ENCODE data around the gene SCARF2.
"Not testable (repeated sequence)": the region's sequence is repeated elsewhere in the genome, so short reads cannot be mapped to it uniquely, and the experiment has no call there.

SCARF2 gene, protein sequence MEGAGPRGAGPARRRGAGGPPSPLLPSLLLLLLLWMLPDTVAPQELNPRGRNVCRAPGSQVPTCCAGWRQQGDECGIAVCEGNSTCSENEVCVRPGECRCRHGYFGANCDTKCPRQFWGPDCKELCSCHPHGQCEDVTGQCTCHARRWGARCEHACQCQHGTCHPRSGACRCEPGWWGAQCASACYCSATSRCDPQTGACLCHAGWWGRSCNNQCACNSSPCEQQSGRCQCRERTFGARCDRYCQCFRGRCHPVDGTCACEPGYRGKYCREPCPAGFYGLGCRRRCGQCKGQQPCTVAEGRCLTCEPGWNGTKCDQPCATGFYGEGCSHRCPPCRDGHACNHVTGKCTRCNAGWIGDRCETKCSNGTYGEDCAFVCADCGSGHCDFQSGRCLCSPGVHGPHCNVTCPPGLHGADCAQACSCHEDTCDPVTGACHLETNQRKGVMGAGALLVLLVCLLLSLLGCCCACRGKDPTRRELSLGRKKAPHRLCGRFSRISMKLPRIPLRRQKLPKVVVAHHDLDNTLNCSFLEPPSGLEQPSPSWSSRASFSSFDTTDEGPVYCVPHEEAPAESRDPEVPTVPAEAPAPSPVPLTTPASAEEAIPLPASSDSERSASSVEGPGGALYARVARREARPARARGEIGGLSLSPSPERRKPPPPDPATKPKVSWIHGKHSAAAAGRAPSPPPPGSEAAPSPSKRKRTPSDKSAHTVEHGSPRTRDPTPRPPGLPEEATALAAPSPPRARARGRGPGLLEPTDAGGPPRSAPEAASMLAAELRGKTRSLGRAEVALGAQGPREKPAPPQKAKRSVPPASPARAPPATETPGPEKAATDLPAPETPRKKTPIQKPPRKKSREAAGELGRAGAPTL

GRCh38 chr22:20437613-20438426 is at the start of gene SCARF2:
SCARF2 (minus strand) TSS chr22:20437825; CDS start chr22:20437754, 71 bp downstream.
- no peaks in the 10 kb centered on the region for H3K36me3 ChIP-seq (ENCODE audit: insufficient read depth, low read length)
- peak within 1 kb of the TSS; percentile 77 for H3K9ac ChIP-seq (ENCODE audit: low read depth, low read length)
- H3K4me1 ChIP-seq (ENCODE audit: insufficient read depth, low read length): peaks cover 11% of the 10 kb centered on the region; the same call in 1 of the 2 replicates
- H3K9me3 ChIP-seq (ENCODE audit: control insufficient read depth, insufficient read depth, low read length): no peaks in the 10 kb centered on the region

- Histone ChIP-seq H3K36me3 (ENCODE audit: insufficient read depth, low read length) (no peaks in the 10 kb centered on the region), H3K4me1 (ENCODE audit: insufficient read depth, low read length) (no peaks in the 10 kb centered on the region), H3K9ac (ENCODE audit: low read depth, low read length) (no peak overlapping the region), H3K9me3 (ENCODE audit: control insufficient read depth, insufficient read depth, low read length) (no peaks in the 10 kb centered on the region)
Observed at GRCh38 chr22:20486229-20486628, 48.6 kb upstream of the SCARF2 start.

DNA sequence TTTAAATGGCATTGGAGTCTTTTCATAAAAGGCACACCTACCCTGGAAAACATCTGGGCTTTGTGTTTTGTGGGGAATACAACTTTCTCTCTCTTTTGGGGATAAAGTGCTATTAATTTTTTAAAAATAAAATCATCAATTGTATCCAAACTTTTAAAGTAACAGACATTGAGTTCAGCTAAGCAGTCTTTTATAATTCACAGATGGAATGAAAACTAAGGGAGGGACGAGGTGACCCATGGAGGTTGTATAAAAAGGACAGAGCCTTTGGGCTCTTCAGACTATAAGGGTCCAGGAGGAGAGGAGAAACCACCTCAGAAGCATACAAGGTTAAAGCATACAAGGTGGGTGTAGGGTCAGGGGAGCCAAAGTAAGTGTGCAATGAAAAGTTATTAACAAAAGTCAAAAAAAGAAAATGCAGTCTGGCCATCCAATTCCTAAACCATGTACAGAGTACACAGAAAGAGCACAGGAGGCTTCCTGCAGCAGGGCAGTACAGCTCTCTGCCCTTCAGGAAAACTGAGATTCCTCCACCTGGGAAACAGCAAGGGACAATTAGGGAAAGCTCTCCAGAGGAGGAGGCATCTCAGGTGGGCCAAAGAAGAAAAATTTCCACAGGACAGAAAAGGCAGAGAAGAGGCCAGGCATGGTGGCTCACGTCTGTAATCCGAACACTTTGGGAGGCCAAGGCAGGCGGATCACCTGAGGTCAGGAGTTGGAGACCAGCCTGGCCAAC is 47.5 kb upstream of the SCARF2 start:
- Histone ChIP-seq H3K36me3 (ENCODE audit: insufficient read depth, low read length) (no peaks in the 10 kb centered on the region), H3K4me1 (ENCODE audit: insufficient read depth, low read length) (no peaks in the 10 kb centered on the region), H3K9ac (ENCODE audit: low read depth, low read length) (no peak overlapping the region), H3K9me3 (ENCODE audit: control insufficient read depth, insufficient read depth, low read length) (no peaks in the 10 kb centered on the region)

GRCh38 chr22:20483771-20484170 is 46.1 kb upstream of the SCARF2 start:
- Histone ChIP-seq H3K36me3 (ENCODE audit: insufficient read depth, low read length) (no peaks in the 10 kb centered on the region), H3K9ac (ENCODE audit: low read depth, low read length) (no peak overlapping the region), H3K9me3 (ENCODE audit: control insufficient read depth, insufficient read depth, low read length) (no peaks in the 10 kb centered on the region), H3K4me1 (ENCODE audit: insufficient read depth, low read length) (no peaks in the 10 kb centered on the region)

GRCh38 chr22:20483143-20483506 is 45.5 kb upstream of the SCARF2 start:
- not testable (repeated sequence) for H3K9me3 ChIP-seq (ENCODE audit: control insufficient read depth, insufficient read depth, low read length); H3K36me3 ChIP-seq (ENCODE audit: insufficient read depth, low read length); H3K9ac ChIP-seq (ENCODE audit: low read depth, low read length); H3K4me1 ChIP-seq (ENCODE audit: insufficient read depth, low read length)

DNA sequence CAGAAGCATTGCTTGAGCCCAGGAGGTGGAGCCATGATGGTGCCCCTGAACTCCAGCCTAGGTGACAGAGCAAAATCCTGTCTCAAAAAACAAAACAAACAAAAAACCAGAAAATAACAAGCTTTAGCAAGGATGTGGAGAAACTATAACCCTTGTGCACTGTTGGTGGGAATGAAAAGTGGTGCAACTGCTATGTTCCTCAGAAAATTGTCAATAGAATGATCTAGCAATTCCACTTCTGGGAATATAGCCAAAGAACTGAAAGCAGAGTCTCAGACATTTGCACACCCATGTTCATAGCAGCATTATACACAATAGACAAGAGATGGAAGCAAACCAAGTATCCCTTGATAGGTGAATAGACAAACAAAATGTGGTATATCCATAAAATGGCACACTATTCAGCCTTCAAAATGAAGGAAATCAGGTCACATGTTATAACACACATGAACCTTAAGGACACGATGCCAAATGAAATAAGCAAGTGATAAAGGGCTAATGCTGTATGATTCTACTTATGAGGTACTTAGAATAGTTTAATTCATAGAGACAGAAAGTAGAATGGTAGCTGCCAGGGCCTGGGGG is 42.1 kb upstream of the SCARF2 start:
- H3K9me3 ChIP-seq (ENCODE audit: control insufficient read depth, insufficient read depth, low read length): no peaks in the 10 kb centered on the region
- no peak overlapping the region for H3K9ac ChIP-seq (ENCODE audit: low read depth, low read length)
- H3K36me3 ChIP-seq (ENCODE audit: insufficient read depth, low read length): no peaks in the 10 kb centered on the region
- H3K4me1 ChIP-seq (ENCODE audit: insufficient read depth, low read length): no peaks in the 10 kb centered on the region

DNA sequence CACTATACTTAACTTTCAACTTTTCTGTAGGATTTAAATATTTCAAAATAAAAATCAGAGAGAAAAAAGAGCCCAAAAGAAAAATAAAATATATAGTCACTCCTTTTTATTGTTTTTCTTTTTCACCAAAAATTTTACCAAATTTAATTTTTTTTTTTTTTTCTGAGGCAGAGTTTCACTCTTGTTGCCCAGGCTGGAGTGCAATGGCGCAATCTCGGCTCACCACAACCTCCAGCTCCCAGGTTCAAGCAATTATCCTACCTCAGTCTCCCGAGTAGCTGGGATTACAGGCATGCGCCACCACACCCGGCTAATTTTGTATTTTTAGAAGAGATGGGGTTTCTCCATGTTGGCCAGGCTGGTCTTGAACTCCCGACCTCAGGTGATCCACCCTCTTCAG is 40.4 kb upstream of the SCARF2 start:
- not testable (repeated sequence) for H3K4me1 ChIP-seq (ENCODE audit: insufficient read depth, low read length); H3K9me3 ChIP-seq (ENCODE audit: control insufficient read depth, insufficient read depth, low read length); H3K36me3 ChIP-seq (ENCODE audit: insufficient read depth, low read length); H3K9ac ChIP-seq (ENCODE audit: low read depth, low read length)

GRCh38 chr22:20475569-20475968 is 37.9 kb upstream of the SCARF2 start:
- H3K9me3 ChIP-seq (ENCODE audit: control insufficient read depth, insufficient read depth, low read length); H3K36me3 ChIP-seq (ENCODE audit: insufficient read depth, low read length); H3K9ac ChIP-seq (ENCODE audit: low read depth, low read length); H3K4me1 ChIP-seq (ENCODE audit: insufficient read depth, low read length): not testable (repeated sequence)

- Histone ChIP-seq H3K4me1 (ENCODE audit: insufficient read depth, low read length) (no peaks in the 10 kb centered on the region), H3K9me3 (ENCODE audit: control insufficient read depth, insufficient read depth, low read length) (no peaks in the 10 kb centered on the region), H3K36me3 (ENCODE audit: insufficient read depth, low read length) (no peaks in the 10 kb centered on the region), H3K9ac (ENCODE audit: low read depth, low read length) (no peak overlapping the region)
Observed at GRCh38 chr22:20475115-20475436, 37.5 kb upstream of the SCARF2 start.

- Histone ChIP-seq H3K9me3 (ENCODE audit: control insufficient read depth, insufficient read depth, low read length) (no peaks in the 10 kb centered on the region), H3K36me3 (ENCODE audit: insufficient read depth, low read length) (peaks cover 2% of the 10 kb centered on the region; the same call in 1 of the 2 replicates), H3K4me1 (ENCODE audit: insufficient read depth, low read length) (no peaks in the 10 kb centered on the region), H3K9ac (ENCODE audit: low read depth, low read length) (no peak overlapping the region)
Observed at GRCh38 chr22:20472629-20473442, 35.2 kb upstream of the SCARF2 start.

DNA sequence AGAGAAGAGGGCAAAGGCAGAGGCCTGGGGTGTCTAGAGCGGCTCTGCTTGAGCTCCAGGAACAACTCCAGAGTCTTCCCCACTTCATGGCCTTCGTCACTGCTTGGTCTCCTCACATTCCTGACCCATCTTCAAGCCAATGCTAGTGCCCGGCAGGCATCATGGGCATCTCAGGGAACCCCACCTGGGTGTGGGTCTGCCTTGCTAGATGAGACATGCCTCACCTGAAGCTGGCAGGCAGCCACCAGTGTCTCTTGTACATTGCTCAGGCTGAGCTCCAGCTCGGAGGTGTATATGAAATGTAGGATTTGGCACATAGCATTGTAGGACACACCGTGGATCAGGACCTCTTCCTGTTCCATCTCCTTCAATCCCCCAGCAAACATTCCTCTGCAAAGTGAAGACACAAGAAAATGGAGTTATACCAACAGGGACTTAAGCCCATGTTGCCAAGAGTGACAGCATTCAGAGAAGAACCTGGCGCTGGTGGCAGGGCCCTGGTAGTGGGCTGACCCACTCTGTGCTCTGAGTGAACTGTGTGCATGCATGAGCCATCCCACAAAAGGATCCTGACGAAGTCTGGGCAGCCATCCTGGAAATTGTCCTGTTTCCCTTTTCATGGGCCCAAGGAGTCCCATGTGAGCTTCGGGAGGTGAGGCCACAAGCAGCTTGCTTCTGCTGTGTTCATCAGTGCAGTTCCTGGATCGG is 33.7 kb upstream of the SCARF2 start:
- Histone ChIP-seq H3K9ac (ENCODE audit: low read depth, low read length) (no peak overlapping the region), H3K36me3 (ENCODE audit: insufficient read depth, low read length) (peaks cover 6% of the 10 kb centered on the region; the same call in 1 of the 2 replicates), H3K4me1 (ENCODE audit: insufficient read depth, low read length) (no peaks in the 10 kb centered on the region), H3K9me3 (ENCODE audit: control insufficient read depth, insufficient read depth, low read length) (no peaks in the 10 kb centered on the region)

GRCh38 chr22:20470525-20470924 is 32.9 kb upstream of the SCARF2 start:
- not testable (repeated sequence) for H3K9ac ChIP-seq (ENCODE audit: low read depth, low read length)

More at GRCh38 chr22:20470525-20470924, 32.9 kb upstream of the SCARF2 start:
- not testable (repeated sequence) for H3K36me3 ChIP-seq (ENCODE audit: insufficient read depth, low read length); H3K9me3 ChIP-seq (ENCODE audit: control insufficient read depth, insufficient read depth, low read length); H3K4me1 ChIP-seq (ENCODE audit: insufficient read depth, low read length)

Data from ES-I3 (cell line).